Ishikawa (cell line): ENCODE results near the gene TRIAP1.

Experiments
- CEBPB ChIP-seq: IDR thresholded peaks from 2 replicates; pipeline ENCODE4 v1.6.1; 2012
- CREB1 ChIP-seq: IDR thresholded peaks from 2 replicates; pipeline ENCODE4 v1.6.1; 2012; ENCODE audit warnings: low read depth
- EGR1 ChIP-seq: IDR thresholded peaks from 2 replicates; pipeline ENCODE4 v1.6.1; 2012
- EP300 ChIP-seq: IDR thresholded peaks from 2 replicates; pipeline ENCODE4 v1.6.1; 2012; ENCODE audit warnings: borderline replicate concordance
- FOXM1 ChIP-seq: IDR thresholded peaks from 2 replicates; pipeline ENCODE4 v1.6.1; 2012; ENCODE audit warnings: low read depth, borderline replicate concordance
- MAX ChIP-seq: IDR thresholded peaks from 2 replicates; pipeline ENCODE4 v1.6.1; 2012
- NFIC ChIP-seq: IDR thresholded peaks from 2 replicates; pipeline ENCODE4 v1.6.1; 2012
- RAD21 ChIP-seq: IDR thresholded peaks from 2 replicates; pipeline ENCODE4 v1.6.1; 2012; ENCODE audit warnings: low read depth
- TAF1 ChIP-seq: IDR thresholded peaks from 2 replicates; pipeline ENCODE4 v1.6.1; 2012; ENCODE audit warnings: low read depth, mild to moderate bottlenecking
- TCF12 ChIP-seq: IDR thresholded peaks from 2 replicates; pipeline ENCODE4 v1.6.1; 2012; ENCODE audit warnings: low read depth
- TEAD4 ChIP-seq: IDR thresholded peaks from 2 replicates; pipeline ENCODE4 v1.6.1; 2012
- USF1 ChIP-seq: IDR thresholded peaks from 2 replicates; pipeline ENCODE4 v1.6.1; 2012
- YY1 ChIP-seq: IDR thresholded peaks from 2 replicates; pipeline ENCODE4 v1.6.1; 2012; ENCODE audit warnings: low read depth
- ZBTB7A ChIP-seq: IDR thresholded peaks from 2 replicates; pipeline ENCODE4 v1.6.1; 2012; ENCODE audit warnings: low read depth
- TF ChIP-seq, protein P1 (sequence below): IDR thresholded peaks from 2 replicates; pipeline ENCODE4 v1.6.1; 2012; ENCODE audit warnings: low read depth, mild to moderate bottlenecking

The TRIAP1 gene

GRCh38 chr12:120413901-120414695 lies 32.1 kb downstream of the TRIAP1 start:
- no peak for TF ChIP-seq TEAD4
- TF ChIP-seq CREB1, result no peak
- TF ChIP-seq EGR1, result no peak
- TF ChIP-seq, protein P1, sequence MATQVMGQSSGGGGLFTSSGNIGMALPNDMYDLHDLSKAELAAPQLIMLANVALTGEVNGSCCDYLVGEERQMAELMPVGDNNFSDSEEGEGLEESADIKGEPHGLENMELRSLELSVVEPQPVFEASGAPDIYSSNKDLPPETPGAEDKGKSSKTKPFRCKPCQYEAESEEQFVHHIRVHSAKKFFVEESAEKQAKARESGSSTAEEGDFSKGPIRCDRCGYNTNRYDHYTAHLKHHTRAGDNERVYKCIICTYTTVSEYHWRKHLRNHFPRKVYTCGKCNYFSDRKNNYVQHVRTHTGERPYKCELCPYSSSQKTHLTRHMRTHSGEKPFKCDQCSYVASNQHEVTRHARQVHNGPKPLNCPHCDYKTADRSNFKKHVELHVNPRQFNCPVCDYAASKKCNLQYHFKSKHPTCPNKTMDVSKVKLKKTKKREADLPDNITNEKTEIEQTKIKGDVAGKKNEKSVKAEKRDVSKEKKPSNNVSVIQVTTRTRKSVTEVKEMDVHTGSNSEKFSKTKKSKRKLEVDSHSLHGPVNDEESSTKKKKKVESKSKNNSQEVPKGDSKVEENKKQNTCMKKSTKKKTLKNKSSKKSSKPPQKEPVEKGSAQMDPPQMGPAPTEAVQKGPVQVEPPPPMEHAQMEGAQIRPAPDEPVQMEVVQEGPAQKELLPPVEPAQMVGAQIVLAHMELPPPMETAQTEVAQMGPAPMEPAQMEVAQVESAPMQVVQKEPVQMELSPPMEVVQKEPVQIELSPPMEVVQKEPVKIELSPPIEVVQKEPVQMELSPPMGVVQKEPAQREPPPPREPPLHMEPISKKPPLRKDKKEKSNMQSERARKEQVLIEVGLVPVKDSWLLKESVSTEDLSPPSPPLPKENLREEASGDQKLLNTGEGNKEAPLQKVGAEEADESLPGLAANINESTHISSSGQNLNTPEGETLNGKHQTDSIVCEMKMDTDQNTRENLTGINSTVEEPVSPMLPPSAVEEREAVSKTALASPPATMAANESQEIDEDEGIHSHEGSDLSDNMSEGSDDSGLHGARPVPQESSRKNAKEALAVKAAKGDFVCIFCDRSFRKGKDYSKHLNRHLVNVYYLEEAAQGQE, result no peak
- TF ChIP-seq RAD21, result no peak
- no peak for TF ChIP-seq TCF12
- no peak for TF ChIP-seq YY1
- TF ChIP-seq FOXM1, result no peak
- TF ChIP-seq NFIC, result no peak
- TF ChIP-seq TAF1, result no peak
- TF ChIP-seq CEBPB, result no peak
- TF ChIP-seq ZBTB7A, result no peak
- no peak for TF ChIP-seq USF1
- no peak for TF ChIP-seq MAX
- no peak for TF ChIP-seq EP300

- TF ChIP-seq MAX (no peak), RAD21 (no peak), TCF12 (no peak), FOXM1 (no peak), TEAD4 (no peak), CREB1 (no peak), ZBTB7A (no peak), TAF1 (no peak)
These were observed 33.8 kb downstream of the TRIAP1 start for GRCh38 chr12:120412421-120412820.

DNA sequence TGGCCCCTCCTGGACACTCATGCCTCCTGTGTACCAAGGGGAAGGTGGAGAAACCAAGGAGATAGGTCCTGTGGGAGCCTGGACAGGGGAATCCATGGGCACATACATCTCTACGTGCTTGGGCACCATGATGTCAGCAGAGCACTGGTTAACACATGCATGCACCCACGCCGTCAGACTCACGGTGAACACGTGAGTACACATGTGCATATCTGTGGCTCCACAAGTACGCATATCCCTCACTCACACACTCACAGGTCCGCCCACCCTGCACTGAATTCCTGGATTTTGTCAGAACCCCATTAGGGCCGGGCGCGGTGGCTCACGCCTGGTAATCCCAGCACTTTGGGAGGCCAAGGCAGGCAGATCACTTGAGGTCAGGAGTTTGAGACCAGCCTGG lies 37.4 kb downstream of the TRIAP1 start:
- no peak for TF ChIP-seq TAF1
- no peak for TF ChIP-seq EP300
- TF ChIP-seq YY1, result no peak
- TF ChIP-seq CREB1, result no peak
- TF ChIP-seq, protein P1, result no peak
- no peak for TF ChIP-seq MAX

DNA sequence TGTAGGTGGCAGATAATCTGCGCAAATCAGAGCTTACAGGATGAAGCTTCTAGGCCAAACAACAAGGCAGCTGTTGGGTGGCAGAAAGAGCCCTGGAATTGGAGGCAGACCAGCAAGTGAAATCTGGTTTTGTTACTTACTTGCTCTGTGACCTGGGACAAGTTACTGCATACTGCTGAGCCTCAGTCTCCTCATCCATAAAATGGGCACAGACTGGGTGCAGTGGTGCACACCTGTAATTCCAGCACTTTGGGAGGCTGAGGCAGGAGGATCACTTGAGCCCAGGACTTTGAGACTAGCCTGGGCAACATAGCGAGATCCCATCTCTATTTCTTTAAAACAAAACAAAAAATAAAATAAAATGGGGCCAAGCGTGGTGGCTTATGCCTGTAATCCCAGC lies 39.6 kb downstream of the TRIAP1 start:
- no peak for TF ChIP-seq CREB1
- no peak for TF ChIP-seq ZBTB7A
- TF ChIP-seq TCF12, result no peak
- TF ChIP-seq TEAD4, result no peak
- TF ChIP-seq TAF1, result no peak
- TF ChIP-seq USF1, result no peak
- no peak for TF ChIP-seq EP300
- no peak for TF ChIP-seq RAD21
- no peak for TF ChIP-seq YY1
- no peak for TF ChIP-seq EGR1
- TF ChIP-seq FOXM1, result no peak
- TF ChIP-seq, protein P1, result no peak
- no peak for TF ChIP-seq NFIC
- no peak for TF ChIP-seq MAX
